ENCODE data around the gene PKDCC.

GRCh38 chr2:42100683-42101205 lies 52.9 kb downstream of the PKDCC start:
- TF ChIP-seq POLR2AphosphoS5 (IDR thresholded peaks at IDR 0.05; ENCODE audit: low read depth, low read length): no peak
- TF ChIP-seq CTCF (IDR thresholded peaks at IDR 0.05): no peak
- TF ChIP-seq REST (IDR thresholded peaks at IDR 0.05; ENCODE audit: insufficient read depth in 1 of 2, low read depth in 2 of 2, low read length in 1 of 2): no peak
- no peak for TF ChIP-seq TCF7L2 (IDR thresholded peaks at IDR 0.05; ENCODE audit: low read depth, low read length)
- TF ChIP-seq SIN3A (IDR thresholded peaks at IDR 0.05; ENCODE audit: borderline replicate concordance, insufficient read depth, low read depth, low read length): no peak

Data from Panc1 (cell line).